SH-SY5Y (cell line): ENCODE measurements around the gene PAX7.

Source experiments
- GATA2 ChIP-seq: IDR thresholded peaks from 2 replicates; pipeline ENCODE4 v1.6.1; 2011; ENCODE audit warnings: mild to moderate bottlenecking, low read depth, low read length
- GATA3 ChIP-seq: IDR thresholded peaks from 2 replicates; pipeline ENCODE4 v1.6.1; 2011; ENCODE audit warnings: low read depth, mild to moderate bottlenecking, low read length, moderate library complexity

- TF ChIP-seq GATA2 (no peak), GATA3 (no peak)
Observed at GRCh38 chr1:18670121-18670867, 39.6 kb downstream of the PAX7 start.
